Stimulated activated CD4-positive, alpha-beta T cell treated with anti-CD3 and anti-CD28 coated beads, Interleukin-4, amount 100 ng/mL, for 48 hours (primary cell): Measurements from ENCODE around the gene ISCA1.

Experiments used
- DNase-seq, 2 donors: peaks; one replicate each; pipeline ENCODE4 v3.0.0-alpha.2; 2020; ENCODE audit warnings: low read depth in 2 of 2

Gene ISCA1

DNA sequence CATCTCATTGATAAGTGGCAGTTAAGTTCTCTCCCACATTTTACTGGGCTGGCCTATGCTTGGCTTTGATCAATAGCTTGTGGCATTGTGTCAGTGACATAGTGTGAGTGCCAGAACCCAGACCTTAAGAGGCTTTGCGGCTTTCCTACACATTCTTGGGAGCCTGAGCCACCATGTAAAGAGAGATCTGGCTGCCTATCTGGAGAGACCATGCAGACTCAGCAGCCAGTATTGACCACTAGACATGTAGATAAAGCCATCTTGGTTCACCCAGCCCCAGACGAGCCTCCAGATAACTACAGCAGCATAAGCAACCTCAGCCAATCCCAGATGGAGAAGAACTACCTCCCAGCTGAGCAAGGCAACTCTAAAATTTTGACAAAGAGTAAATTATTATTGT, 51.5 kb downstream of the ISCA1 start:
- DNase-seq = no peak

DNA sequence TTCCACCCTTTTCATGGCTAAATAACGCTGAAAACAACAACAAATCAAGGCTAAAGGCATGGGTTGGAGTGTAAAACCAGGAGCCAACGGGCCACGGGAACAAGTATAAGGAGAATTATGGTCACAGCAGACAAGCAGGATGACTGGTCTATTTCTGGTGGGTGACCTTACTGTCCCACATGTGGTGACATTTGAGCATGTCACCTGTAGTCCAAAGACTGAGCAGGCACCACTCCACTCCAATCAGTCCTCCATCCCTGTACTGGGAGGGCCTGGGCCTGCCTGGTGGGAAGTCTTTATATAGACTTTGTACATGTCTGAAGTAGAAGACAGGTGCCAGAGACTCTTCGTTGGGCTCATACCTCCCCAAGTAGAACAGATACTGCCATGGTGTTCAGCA, 59.7 kb downstream of the ISCA1 start:
- DNase-seq = no peak

DNA sequence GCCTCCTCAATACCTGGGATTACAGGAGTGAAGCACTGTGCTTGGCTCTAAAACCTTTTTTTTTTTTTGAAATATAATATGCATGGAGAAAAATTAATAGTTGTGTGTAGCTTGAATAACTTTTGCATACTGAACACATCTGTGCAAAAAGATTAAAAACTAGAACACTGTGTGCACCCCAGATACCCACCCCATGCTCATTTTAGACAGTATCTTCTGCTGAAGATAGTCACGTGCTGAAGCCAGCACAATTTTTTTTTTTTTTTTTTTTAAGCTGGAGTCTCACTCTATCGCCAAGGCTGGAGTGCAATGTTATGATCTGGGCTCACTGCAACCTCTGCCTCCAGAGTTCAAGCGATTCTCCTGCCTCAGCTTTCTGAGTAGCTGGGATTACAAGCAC, 62.7 kb downstream of the ISCA1 start:
- DNase-seq = no peak

DNA sequence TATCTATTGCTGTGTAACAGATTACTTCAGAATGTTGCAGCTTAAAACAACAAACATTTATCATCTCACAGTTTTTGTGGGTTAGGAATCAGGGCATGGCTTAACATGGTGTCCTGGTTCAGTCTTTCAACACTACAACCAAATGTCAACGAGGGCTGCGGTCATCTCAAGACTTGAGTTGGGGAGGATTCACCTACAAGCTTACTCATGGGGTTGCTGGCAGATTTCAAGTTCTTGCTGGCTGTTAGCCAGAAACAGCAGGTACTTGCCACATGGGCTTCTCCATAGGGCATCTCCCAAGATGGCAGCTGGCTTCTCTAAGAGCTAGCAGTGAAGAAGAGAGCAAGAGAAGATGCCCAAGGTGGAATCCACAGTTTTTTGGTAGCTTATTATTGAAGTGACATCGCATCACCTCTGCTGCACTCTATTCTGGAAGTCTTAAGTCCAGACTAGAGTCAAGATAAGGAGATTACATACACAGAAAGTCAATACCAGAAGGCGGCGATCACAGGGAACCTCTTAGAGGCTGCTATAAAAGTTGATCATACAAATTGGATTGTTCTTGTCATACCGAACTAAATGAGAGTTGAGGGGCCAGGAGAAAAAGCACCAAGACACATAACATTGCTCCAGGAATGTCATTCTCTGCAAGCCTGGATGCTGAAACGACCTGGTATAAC, 65.1 kb downstream of the ISCA1 start:
- no peak for DNase-seq
